Measurements from ENCODE around the gene PAFAH1B2.
"Not testable (repeated sequence)": the region's sequence is repeated elsewhere in the genome, so short reads cannot be mapped to it uniquely, and the experiment has no call there.

The PAFAH1B2 gene

DNA sequence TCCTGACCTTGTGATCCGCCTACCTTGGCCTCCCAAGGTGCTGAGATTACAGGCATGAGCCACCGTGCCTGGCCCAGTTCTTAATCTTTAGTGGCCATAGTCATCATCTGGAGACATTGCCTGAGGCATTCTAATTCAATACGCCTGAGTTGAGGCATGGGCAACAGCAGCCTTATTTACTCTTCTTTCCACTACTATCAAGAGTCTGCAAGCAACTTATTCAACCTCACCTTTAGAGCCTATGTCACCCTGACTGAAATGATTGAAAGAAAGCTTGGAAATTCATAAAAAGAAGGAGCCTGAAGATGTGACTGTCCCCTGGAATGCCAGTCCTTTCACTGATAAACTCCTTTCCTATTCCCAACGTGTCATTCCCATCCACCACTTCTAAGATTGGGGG is 15.8 kb upstream of the PAFAH1B2 start:
- no peak for DNase-seq

DNA sequence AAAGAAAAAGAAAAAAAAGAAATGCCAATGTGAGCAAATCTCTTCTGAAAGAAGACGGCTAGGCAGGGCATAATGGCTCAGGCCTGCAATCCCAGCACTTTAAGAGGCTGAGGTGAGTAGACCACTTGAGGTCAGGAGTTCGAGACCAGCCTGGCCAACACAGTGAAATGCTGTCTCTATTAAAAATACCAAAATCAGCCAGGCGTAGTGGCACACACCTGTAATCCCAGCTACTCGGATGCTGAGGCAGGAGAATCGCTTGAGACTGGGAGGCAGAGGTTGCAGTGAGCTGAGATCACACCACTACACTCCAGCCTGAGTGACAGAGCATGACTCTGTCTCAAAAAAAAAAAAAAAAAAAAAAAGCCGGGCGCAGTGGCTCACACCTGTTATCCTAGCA is 13.7 kb upstream of the PAFAH1B2 start:
- DNase-seq, result not testable (repeated sequence)

DNA sequence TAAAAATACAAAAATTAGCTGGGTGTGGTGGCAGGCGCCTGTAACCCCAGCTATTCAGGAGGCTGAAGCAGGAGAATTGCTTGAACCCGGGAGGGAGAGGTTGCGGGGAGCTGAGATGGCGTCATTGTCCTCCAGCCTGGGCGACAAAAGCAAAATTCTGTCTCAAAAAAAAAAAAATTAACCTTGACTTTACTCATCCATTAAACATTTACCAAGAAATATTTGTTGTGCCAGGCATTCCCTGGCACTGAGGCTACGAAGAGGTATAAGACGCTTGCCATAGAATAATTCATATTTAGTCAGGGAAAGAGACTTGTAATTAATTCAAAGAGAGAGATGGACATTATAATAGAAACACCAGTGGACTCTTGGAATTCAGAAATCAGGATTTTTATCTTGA is 13.2 kb upstream of the PAFAH1B2 start:
- no peak for DNase-seq

DNA sequence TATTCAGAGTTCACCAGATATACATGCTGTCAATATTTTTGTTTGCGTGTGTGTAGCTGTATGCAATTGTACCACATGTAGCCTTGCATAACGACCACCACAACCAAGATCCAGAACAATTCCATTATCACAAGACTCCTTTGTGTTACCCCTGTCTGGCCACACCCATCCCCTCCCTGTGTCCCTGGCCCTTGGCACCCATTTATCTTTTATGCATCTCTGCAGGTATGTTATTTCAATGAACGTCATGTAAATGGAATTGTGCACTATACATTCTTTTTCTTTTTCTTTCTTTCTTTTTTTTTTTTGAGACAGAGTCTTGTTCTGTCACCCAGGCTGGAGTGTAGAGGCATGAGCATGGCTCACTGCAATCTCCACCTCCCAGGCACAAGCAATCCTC is 9.7 kb upstream of the PAFAH1B2 start:
- DNase-seq, result no peak

DNA sequence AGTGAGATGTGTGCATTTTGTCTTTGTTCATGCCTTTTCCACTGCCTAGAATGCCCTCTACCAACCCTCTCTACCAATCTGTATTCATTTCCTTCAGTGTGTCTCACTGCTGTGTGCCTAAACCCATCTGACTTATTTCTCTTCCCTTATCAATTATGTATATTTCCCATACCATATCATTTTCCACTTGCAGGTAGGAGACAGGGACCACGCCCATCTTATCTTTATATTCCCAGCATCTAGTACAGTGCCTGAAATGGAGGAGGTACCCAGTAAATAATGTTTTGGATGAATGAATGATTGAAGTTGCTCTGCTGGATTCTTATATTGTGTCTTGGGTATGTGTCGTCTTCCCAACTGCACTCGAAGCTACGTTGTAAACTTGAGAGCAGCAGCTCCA is 9.1 kb upstream of the PAFAH1B2 start:
- DNase-seq, result not testable (repeated sequence)

DNA sequence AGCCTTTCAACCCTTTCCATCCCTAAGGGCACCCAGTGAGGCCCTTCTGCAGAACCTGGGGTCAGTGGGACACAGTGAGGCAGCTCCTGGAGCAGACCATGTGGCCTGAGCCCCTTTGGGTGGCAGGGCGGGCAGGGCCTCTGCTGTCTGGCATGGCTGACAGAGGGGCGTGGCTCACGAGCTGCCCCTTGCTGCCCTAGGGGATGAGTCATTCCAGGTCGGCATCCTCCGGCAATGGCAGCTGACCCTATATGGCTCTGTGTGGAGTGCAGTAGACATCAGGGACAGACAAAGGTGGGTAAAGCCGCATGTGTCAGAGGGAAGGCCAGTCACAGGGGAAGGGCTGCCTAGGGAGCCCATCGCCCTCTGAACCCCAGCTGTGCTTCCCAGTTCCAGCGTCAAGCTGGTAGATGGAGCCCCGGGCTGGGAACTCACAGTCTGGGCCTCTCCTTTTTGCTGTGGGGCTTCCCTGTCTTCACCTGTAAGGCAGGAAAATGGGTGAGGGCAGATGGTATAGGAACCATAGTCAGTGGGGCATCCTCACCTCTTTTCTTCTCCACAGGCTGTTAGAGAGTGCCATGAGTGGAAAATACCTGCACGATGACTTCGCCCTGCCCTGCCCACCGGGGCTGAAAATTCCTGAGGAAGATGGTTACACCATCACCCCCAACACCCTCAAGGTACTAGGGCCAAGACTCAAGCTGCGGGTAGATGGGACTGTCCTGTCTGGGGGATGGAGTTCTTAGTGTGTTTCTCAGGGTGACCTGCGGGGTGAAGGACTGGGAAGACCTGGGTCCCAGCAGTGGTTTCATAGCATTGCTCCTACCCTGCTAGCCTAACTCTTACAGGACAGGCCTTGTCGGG is 6.6 kb upstream of the PAFAH1B2 start:
- not testable (repeated sequence) for DNase-seq

DNA sequence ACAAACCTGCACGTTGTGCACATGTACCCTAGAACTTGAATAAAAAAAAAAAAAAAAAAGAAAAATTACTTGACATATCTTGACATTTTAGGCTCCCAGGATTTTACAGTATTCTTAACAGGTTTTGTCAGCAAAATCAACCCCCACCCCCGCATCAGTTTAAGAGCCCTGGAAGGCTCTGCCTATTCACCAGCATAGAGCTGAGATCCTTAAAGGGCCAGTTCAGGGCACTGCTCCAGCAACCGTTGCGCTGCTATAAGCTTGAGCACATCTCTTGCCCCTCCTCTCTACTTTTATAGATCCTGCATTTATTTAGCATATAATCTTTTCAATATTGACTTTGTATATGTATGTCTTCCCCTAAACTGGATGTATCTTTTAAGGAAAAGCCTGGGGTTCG is 697 bp upstream of the PAFAH1B2 start:
- DNase-seq, result no peak

DNA sequence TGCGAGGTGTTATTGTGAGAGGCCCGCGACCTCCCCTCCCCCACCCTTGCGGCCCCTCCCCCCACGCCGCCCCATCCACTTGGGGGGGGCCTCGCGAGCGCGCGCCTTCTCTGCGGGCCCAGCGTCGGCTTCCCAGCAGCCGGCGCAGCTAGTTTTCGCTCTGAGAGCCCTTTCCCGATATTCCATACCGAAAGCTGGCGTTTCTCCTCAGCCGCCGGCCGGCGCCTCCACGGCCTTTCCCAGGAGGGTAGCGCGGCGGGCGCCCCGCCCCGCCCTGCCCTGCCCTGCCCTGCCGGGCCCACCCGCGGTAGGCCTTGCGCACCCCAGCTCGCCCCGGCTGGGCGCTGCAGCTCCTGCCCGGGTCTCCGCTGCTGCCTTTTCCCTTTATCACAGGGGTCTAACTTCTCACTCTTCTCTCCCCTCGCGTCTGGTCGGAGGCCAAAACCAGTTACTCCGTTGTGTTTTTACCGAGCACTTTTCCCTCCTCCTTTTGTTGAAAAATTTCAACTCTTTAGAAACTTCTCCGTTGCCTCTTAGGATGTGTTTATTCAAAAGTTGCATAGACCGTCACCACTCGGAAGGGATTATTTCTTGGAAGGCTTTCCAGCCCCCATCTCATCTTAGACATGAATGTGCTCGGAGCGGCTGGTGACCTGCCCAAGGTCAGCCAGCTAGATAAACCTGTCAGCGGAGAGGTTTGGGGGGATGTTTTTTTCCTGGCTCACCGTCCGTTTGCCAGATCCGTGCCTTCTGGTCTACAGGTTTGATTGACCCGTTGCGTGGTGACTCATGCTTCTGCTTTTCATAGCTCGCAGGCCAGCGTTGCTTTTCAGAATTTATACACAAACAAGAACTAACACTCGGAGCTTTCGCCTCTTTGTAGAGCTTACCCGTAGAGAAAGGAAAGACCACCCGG is 648 bp downstream of the PAFAH1B2 start:
- DNase-seq, result peak; percentile 17

DNA sequence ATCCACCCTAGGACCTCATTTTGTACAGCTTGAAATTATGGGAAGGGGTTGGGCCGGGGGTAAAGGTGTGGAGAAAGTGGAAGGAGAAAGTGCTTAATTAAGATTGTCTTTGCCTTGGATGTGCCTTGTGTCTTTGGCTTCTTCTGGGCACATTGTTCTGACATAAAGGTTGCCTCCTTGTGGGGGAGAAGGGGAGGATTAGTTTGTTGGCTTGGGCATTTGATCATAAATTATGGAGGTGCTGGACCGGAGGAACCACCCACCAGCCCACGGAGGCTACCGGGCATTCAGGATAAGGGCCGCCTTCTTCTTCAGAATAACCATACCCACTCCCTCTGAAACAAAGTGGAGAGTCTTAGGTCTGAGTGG is 1.3 kb downstream of the PAFAH1B2 start:
- DNase-seq, result no peak

DNA sequence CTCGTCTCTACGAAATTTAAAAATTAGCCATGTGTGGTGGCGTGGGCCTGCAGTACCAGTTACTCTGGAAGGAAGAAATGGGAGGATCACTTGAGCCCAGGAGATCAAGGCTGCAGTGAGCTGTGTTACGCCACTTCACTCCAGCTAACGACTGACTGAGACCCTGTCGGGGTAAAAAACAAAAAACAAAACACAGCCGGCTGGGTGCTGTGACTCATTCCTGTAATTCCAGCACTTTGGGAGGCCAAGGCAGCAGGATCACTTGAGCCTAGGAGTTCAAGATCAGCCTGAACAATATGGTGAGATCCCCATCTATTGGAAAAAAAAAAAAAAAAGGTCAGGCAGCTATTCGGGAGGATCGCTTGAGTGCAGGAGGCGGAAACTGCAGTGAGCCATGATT is 2.4 kb downstream of the PAFAH1B2 start:
- DNase-seq, result no peak

DNA sequence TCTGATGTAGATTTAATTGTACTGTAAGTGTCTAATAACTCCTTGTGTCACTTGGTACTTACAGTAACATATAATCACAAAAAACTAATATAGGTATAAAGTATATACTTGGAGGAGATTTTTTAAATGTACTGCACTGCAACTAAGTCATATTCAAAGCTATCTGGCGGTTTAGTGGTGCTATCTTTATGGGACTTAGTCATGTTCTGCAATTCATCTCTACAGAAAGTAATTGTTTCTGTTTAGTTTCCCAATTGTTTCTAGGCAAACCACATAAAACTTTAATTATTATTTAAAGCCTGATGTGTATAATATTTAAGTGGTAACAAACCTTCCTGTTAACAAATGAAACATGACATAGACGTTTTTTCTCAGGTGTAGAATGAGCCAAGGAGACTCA is 8.0 kb downstream of the PAFAH1B2 start:
- no peak for DNase-seq

DNA sequence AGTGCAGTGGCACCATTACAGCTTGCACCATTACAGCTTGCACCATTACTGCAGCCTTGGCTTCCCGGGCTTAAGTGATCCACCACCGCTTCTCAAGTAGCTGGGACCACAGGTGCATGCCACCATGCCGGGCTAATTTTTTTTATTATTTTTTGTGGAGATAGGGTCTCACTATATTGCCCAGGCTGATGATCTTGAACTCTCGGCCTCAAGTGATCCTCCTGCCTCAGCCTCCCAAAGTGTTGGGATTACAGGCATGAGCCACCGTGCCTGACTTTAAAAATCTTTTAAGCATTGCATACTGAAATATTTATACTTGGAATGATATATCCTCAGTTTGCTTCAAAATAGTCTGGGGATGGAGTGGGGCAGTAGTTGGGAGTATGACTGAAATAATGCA is 10.4 kb downstream of the PAFAH1B2 start:
- no peak for DNase-seq

DNA sequence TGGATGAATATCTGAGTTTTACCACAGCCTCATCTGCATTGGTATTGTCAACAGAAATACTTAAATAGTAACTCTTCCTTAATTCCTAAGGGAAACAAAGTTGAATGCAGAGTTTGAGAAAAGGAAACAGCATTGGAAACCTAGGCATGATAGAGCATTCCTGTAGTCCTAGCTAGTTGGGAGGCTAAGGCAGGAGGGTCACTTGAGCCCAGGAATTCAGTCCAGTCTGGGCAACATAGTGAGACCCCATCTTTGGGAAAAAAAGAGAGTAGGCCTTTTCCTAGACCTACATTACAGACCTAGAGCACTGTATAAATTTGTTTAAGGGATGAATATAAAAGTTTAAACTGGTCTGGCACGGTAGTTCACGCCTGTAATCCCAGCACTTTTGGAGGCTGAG is 13.4 kb downstream of the PAFAH1B2 start:
- no peak for DNase-seq

DNA sequence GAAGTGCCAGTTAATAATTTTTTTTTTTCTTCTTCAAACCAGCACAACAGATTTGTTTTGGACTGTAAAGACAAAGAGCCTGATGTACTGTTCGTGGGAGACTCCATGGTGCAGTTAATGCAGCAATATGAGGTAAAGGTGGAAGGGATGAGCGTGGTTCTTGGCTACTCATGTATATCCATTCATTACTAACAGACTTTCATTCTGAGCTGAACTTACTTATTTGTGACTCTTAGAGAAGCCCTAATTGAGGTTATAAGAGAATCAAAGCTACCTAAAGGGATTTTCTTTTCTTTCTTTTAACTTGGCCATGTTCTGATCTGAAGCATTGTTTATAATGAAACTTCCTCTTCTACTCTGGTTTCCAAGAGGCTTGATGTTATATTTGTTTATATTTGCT is 15.8 kb downstream of the PAFAH1B2 start:
- DNase-seq, result no peak

DNA sequence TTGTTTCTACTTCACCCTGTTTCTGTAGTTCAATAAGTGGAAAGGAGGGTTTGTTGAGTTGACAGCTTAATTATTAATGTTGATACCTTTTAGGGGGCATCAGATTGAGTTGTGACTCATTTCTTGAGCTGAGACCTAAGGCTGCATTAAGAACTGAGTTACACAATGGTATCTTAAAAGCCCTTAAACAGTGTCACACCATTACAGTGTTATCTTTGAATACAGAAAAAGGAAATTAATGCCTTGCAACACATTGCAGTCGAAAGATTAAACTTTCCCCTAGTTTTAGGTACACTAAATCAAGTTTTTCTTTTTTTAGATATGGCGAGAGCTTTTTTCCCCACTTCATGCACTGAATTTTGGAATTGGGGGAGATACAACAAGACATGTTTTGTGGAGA is 16.7 kb downstream of the PAFAH1B2 start:
- DNase-seq, result no peak

DNA sequence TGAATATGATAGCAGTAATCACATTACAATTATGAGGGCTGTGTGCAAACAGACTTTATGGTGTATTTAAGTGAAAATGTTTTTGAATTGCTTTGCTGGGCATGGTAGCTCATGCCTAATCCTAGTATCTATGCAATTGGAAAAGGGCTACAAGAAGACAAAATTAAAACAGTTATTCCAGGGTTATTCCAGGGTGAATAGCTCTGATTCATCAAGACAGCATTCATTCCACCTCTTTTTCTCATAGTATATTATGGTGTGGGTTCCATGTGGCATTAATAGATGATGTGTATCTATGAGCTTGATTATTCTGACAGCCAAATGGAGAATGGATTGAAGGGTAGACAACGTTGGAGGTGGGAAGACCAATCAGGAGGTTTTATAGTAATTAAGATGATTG is 22.4 kb downstream of the PAFAH1B2 start:
- DNase-seq, result no peak

DNA sequence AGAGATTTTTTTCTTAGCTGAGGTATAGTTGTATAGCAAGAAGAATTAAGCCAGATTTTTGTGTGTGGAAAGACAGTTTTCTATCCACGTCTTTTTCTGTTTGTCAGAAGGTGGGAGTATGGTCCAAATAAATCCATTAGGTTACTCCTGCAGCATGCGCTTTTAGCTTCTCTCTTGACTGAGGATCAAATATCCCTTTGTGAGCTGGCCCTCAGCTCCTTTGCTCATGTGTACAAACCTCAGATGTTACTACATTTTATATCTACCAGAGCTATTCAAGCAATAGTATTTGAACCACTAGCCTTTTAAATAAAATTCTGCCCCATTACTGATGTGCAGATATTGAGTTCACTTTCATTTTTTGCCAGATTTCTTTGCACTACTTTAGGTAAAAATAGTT is 25.6 kb downstream of the PAFAH1B2 start:
- no peak for DNase-seq

DNA sequence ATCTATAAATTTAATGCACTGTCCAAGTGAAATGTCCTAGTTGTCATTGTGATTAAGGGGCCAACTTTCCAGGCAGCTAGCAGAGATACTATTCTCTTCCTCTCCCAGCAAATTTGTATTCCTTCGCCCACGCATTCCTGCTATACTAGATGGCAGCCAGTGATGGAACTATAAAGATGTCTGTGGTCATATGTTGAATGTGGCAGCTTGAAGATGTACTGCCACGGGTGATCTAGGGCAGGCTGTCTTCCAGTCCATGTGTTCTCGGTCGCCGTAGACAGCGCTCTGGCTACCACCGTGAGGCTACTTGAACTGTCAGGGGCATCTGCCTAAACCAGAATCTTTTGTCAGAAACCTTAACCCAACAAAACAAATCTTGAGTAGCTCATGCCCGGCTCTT is 26.1 kb downstream of the PAFAH1B2 start:
- DNase-seq, result no peak

DNA sequence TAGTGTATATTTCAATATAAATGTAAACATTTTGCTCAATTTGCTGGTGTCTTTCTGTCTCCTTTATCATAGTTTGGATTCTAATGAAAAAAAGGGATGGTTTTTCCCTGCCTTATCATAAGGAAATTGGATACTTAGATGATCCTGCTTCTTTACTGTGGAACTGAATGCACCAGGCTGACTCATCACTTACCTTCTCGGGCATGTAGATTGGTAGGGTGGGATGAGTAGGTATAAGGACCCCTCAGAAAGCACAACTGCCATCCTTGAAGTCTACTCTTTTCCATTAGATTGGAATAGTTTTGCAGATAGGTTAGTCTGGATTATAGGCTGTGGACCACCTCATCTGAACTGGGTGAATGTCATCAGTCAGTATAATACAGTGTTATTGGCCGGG is 26.9 kb downstream of the PAFAH1B2 start:
- DNase-seq, result no peak

DNA sequence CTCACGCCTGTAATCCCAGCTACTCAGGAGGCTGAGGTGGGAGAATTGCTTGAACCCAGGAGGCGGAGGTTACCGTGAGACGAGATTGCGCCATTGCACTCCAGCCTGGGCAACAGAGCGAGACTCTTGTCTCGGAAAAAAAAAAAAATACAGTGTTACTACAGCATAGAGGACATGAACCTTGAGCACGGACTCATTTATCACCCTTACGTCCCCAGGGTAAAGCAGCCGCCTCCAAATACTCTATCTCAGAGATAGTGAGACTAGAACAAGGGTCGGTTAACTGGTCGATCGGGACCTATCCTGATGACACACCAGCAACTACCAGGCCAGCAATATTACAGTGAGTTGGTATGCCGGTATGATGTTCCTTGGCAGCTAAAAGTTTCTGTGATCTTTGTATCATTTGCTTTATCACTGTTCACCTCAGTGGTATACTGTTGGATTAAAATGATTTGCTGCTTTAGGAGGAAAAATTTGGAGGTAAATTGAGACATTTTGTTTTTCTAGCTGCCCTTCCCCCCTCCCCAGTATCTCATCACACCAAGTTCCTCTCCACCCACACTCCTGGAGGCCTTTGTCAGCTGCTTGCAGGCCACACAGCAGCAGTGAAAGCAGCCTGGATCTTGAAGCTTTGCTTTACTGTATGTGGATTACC is 27.4 kb downstream of the PAFAH1B2 start:
- no peak for DNase-seq

DNA sequence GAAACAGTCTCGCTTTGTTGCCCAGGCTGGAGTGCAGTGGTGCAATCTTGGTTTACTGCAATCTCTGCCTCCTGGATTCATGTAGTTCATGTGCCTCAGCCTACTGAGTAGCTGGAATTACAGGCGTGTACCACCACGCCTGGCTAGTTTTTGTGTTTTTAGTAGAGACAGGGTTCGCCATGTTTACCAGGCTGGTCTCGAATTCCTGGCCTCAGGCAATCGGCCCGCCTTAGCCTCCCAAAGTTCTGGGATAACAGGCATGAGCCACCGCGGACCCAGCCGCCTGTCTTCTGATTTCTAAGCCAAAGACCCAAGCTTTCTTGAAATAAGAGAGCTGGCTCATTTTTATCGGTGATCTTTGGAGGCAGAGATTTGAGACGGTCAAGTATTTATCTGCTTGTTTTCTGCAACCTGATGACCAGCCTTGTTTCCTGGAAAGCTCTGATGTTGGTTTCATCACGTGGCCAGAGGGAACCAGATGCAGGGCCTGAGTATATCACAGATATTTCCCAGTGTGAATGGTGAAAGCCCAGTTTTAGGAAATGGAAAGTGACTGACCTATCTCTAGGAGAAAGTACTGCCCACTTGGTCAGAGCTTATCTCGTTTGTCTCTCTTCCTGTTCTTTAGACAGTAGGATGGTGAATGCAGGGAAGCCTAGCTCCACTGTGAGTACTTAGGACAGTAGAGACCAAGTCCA is 28.8 kb downstream of the PAFAH1B2 start:
- DNase-seq, result no peak

DNA sequence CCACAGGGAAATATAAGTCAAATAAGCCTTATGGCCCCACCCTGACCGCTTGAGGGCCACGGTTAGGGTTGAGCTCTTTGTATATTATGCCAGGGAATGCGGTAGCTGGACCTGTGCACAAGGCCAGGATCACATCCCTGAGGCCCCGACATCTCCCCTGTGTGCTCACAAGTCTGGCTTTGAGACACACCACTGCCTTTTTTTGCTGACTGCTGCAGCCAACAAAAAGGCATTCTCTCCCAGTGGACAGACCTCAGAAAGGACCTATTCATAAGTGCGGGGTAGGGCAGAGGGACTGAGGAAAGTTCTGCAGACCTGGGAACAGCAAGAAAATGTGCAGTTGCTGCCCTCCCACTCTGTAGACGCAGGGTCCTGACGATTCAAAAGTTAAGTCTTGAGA is 31.0 kb downstream of the PAFAH1B2 start:
- no peak for DNase-seq

DNA sequence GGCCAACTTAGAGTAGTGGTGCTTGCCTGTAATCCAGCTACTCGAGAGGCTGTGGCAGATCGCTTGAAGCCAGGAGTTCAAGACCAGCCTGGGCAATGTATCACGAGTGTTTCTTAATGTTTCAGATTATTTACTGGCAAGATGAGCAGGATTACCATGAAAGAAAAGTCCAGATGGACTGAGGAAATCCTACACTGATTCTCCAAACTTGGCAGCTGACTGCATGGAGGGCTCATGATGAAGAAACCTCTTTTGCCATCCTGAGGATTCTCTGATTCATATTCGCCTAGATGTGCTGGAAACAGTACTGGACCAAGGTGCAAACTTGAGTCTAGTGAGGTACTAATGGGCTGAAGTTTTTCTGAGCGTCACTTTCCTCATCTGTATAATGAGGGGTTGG is 31.7 kb downstream of the PAFAH1B2 start:
- DNase-seq, result no peak

Measured in effector CD4-positive, alpha-beta T cell (primary cell).